NOMO-1 treated with DMSO at 0.1 percent for 48 hours (cell line): ENCODE results near the gene CATSPERZ.
A peak's percentile ranks its signal among the peaks of the same experiment; 100 is the strongest.
"Not testable (repeated sequence)": the region's sequence is repeated elsewhere in the genome, so short reads cannot be mapped to it uniquely, and the experiment has no call there.

Experiments used
- DNase-seq: peaks from one replicate; lab custom pipeline; 2025; ENCODE audit not compliant: unreplicated experiment; lab: John Stamatoyannopoulos, UW

Gene CATSPERZ

DNA sequence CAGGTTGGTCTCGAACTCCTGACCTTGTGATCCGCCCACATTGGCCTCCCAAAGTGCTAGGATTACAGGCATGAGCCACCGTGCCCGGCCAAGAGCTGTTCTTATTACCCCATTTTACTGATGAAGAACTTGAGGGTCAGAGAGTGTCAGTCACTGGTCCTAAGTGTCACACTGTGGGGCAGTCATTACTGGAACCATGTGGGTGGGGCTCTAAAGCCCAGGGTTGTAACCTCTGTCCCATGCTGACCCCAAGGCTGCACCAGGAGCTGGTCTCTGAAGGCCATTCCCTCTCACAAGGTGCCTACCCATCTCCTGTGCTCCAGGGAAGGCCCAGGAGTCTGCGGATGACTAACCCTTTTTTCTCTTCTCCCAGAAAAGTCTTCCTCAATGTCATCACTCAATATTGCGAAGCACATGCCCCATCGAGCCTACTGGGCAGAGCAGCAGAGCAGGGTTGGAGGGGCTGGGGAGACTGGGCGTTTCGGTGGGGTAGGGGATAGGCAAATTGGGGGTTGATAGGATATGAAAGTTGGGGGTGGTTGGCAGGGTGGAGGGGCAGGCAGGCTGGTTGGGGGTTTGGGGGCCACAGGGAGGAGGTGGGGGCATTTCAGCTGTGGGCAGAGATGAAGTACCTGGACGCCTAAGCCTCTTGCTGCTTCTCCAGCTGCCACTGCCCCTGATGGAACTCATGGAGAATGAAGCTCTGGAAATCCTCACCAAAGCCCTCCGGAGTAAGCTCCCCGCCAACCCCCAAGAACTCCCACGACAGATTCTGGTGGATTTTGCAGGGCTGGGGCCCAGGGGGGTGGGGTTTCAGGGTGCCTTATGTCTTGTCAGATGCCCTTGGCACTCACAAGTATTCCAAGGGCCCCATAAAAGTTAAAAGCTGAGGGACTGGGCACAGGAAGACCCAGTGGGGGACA is 3.2 kb downstream of the CATSPERZ start:
- no peak for DNase-seq

DNA sequence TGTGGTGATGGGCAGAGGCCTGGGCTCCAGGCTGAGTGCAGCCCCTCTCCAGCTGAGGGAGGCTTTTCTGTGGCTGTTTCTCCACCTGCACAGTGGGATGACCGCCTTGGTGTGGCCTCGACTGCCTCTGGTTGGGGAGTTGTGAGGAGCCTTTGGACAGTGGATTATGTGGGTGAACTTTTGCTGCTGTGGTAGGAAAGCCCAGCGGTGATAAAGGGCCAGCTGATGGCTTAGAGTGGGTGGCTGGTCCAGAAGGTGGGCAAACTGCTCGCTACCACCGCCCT is 3.8 kb downstream of the CATSPERZ start:
- DNase-seq = no peak

DNA sequence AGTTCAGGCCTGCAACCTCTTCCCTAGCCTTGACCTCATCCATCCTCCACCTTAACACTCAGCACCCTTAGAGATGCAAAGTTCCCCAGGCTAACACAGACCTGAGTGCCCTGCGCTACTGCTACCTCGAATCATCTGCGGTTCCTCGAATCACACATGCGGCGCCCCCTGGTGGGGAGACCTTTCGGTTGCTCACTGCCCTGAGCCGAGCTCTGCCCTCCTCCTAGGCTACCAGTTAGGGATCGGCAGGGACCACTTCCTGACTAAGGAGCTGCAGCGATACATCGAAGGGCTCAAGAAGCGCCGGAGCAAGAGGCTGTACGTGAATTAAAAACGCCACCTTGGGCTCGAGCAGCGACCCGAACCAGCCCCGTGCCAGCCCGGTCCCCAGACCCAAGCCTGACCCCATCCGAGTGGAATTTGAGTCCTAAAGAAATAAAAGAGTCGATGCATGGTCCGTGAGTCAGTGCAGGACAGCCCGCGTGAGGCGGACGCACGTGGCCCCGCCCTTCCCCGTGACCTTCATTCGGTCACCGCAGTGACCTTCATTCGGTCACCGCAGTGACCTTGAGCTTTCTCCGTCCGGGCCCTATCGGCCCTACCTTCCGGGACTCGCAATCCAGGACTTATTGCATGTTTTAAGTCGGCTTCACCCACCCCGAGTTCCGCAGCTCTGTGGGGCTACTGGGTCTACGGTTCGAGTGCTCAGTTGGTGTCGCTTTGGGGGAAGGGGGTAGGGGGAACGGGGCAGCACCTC is 4.3 kb downstream of the CATSPERZ start:
- DNase-seq = peak; percentile 91

DNA sequence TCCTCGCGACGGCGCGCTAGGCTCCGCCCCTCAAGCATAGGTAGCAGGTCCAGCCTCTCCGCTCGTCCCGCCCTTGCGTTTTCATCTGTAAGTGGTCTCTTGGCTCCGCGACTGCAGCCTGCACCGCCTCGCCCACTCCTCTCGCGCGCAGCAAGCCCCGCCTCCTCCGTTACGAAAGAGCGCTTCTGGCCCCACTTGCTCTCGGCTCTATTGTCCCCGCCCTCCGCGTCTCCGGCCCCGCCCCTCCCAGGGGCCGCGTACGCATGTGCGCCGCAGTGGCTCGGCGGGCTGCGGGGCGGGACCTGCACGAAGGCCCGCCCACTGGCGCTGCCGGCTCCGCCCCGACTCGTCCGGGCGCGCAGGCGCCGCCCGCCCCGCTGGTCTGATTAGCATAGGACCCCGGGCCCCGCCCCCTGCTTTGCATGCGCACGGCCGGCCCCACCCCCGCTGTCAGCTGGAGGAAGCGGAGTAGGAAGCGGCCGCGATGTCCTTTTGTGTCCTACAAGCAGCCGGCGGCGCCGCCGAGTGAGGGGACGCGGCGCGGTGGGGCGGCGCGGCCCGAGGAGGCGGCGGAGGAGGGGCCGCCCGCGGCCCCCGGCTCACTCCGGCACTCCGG is 5.0 kb downstream of the CATSPERZ start, which contains the start of gene ESRRA:
Gene ESRRA (plus strand): TSS at position 450 of the 616 bp plus-strand sequence. CDS start 1,656 bp downstream, outside the sequence.
- DNase-seq = peak; percentile 100

DNA sequence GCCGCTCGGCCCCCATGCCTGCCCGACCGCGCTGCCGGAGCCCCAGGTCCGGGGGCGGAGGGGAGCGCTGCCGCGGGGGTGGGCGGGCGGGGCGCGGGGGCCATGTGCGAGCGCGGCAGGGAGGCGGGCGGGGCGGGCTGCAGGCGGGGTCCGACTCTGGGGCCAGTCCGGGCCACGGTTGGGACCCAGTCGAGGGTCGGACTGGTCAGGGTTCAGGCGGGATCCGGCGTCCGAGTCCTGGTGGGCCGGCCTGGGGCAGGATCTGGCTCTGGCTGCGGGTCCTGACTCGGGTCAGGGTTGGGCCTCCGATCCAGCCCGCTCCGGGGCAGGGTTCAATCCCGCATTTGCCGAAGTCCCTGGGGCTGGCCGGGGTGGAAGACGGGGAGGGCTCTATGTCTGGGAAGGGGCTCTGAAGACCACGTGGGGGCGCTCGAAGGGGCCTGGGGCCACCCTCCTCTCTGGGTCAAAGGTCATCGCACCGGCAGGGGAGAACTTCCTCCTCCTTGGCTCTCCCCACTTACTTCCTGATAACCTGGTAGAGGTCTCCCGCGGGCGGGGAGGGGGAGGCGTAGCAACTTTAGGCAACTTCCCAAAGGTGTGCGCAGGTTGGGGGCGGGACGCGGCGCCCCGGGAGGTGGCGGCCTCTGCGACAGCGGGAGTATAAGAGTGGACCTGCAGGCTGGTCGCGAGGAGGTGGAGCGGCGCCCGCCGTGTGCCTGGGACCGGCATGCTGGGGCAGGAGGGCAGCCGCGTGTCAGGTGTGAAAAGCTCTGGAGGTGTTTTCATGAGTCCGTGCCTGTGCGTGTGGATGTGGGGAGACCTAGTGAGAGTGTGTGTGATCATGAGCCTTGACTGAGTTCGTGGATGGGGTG is 5.8 kb downstream of the CATSPERZ start:
- DNase-seq = peak; percentile 78

DNA sequence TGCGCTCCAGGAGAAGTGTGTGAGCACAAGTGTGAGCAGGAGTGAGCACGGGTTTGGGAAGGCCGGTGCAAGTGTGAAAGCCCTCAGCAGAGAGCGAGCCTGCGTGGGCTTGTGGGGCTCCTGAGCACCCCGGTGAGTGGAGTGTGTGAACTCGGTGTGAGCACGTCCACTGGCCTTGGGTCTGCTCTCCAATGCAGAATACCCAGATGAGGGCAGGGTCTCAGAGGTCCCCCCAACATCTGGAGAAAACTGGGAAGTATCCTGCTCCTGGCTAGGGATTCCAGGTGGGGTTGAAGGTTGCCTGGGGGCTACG is 6.4 kb downstream of the CATSPERZ start:
- no peak for DNase-seq

DNA sequence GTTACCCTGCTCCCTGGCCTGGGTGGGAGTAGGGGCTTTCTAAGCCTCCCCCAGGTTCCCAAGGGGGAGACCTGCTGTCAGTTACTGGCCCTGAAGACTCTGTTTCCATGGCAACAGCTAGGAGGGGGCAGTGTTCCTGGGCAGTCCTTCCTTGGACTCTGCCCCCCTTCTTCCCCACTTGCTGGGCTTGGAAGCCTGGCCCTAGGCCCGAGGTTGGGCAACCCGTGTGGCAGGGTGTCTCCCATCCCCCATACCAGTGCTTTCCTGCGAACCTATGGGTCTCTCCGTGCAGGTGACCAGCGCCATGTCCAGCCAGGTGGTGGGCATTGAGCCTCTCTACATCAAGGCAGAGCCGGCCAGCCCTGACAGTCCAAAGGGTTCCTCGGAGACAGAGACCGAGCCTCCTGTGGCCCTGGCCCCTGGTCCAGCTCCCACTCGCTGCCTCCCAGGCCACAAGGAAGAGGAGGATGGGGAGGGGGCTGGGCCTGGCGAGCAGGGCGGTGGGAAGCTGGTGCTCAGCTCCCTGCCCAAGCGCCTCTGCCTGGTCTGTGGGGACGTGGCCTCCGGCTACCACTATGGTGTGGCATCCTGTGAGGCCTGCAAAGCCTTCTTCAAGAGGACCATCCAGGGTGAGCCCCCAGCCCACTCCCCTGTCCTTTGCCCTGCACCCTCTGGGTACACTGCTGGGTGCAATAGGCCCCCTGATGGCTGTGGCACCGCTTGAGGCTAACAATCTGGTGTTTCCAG is 6.9 kb downstream of the CATSPERZ start:
- no peak for DNase-seq

DNA sequence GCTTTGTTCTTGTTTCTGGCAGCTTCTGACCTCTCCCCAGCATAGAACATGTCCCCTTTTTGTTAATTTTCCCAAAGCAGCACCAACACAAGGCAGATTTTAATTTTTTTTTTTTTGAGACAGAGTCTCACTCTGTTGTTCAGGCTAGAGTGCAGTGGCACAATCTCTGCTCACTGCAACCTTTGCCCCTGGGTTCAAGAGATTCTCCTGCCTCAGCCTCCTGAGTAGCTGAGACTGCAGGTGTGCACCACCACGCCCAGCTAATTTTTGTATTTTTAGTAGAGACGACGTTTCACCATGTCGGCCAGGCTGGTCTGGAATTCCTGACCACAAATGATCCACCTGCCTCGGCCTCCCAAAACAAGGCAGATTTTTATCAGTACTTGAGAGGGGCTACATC is 7.6 kb downstream of the CATSPERZ start:
- not testable (repeated sequence) for DNase-seq

DNA sequence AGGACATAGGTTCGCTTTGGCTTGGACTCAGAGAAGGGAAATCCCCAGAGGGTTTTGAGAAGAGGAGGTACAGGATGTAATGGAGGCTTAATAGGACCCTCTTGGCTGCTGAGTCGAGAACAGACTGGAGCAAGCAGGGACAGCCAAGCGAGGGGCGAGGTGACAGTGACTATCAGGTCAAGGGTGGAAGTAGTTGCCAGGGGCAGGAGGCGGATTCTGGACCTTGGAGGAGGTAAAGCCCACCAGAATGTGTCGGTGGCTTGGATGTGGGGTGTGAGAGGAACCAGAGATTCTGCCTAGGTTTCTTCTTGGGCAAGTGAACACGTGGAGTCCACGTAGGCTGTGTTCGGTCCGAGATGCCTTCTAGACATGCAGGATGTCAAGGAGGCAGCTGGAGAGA is 12.8 kb downstream of the CATSPERZ start:
- DNase-seq = no peak

DNA sequence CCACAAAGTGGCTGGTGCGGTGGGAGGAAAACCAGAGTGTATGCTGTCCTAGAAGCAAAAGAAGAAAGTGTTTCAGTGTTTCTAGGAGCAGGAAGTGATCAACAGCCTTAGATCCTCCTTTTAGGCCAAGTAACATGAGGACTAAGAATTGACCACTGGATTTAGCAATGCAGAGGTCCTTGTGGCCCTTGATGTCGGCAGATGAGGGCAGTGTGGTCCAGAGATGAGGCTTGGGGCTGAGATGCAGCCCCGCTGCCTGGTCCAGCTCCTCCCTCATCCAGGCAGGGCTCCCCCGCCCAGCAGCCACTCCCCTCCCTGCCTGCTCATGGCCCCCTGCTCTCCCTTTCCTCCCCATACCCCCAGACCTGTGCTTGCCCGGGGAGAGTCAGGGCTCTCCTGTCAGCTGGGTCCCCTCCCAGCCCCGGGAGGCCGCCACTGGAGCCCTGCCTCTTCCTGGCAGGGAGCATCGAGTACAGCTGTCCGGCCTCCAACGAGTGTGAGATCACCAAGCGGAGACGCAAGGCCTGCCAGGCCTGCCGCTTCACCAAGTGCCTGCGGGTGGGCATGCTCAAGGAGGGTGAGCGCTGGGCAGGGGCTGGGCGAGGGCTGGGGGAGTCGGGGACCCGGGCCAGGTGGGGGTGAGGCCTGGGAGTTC is 13.5 kb downstream of the CATSPERZ start:
- no peak for DNase-seq

DNA sequence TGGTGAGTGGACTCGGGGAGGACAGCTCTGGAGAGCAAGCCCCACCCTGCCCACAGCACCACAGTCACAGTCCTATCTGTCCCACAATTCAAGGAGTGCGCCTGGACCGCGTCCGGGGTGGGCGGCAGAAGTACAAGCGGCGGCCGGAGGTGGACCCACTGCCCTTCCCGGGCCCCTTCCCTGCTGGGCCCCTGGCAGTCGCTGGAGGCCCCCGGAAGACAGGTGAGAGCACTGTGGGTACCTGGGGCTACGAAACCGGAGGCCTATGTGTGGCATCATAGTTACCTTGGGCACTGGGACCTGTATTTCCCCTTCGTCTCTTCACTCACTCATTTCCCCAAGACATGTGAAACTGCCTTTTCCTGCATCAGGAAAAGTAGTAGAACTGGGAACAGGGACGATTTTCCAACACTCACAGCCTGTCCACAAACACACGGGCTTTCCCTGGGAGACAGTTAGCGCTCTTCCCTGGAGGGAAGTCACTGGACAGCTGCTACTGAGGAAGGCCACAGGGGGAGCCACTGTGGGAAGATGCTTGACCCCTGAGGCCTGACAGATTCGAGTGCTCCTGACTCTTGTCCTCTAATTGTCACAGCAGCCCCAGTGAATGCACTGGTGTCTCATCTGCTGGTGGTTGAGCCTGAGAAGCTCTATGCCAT is 14.1 kb downstream of the CATSPERZ start:
- no peak for DNase-seq

DNA sequence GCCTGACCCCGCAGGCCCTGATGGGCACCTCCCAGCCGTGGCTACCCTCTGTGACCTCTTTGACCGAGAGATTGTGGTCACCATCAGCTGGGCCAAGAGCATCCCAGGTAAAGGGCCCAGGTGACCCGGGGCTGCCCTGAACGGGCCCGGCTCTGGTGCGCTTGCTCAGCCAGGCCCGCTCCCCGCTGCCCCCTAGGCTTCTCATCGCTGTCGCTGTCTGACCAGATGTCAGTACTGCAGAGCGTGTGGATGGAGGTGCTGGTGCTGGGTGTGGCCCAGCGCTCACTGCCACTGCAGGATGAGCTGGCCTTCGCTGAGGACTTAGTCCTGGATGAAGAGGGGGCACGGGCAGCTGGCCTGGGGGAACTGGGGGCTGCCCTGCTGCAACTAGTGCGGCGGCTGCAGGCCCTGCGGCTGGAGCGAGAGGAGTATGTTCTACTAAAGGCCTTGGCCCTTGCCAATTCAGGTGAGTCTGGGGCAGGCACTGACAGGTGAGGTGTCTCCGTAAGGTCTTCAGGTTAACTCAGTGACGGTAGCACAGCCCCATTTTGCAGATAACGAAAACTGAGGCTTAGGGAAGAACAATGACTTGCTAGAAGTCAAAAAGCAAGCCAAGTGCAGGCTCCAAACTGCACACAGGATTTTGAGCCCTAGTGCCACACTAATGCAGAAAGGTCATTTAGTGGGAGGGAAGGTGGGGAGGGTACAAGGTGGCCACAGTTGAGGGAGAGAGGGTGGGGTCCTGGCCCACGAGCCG is 14.8 kb downstream of the CATSPERZ start:
- no peak for DNase-seq

DNA sequence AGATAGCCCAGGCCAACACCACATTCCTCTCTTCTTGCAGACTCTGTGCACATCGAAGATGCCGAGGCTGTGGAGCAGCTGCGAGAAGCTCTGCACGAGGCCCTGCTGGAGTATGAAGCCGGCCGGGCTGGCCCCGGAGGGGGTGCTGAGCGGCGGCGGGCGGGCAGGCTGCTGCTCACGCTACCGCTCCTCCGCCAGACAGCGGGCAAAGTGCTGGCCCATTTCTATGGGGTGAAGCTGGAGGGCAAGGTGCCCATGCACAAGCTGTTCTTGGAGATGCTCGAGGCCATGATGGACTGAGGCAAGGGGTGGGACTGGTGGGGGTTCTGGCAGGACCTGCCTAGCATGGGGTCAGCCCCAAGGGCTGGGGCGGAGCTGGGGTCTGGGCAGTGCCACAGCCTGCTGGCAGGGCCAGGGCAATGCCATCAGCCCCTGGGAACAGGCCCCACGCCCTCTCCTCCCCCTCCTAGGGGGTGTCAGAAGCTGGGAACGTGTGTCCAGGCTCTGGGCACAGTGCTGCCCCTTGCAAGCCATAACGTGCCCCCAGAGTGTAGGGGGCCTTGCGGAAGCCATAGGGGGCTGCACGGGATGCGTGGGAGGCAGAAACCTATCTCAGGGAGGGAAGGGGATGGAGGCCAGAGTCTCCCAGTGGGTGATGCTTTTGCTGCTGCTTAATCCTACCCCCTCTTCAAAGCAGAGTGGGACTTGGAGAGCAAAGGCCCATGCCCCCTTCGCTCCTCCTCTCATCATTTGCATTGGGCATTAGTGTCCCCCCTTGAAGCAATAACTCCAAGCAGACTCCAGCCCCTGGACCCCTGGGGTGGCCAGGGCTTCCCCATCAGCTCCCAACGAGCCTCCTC is 15.7 kb downstream of the CATSPERZ start:
- DNase-seq = not testable (repeated sequence)

DNA sequence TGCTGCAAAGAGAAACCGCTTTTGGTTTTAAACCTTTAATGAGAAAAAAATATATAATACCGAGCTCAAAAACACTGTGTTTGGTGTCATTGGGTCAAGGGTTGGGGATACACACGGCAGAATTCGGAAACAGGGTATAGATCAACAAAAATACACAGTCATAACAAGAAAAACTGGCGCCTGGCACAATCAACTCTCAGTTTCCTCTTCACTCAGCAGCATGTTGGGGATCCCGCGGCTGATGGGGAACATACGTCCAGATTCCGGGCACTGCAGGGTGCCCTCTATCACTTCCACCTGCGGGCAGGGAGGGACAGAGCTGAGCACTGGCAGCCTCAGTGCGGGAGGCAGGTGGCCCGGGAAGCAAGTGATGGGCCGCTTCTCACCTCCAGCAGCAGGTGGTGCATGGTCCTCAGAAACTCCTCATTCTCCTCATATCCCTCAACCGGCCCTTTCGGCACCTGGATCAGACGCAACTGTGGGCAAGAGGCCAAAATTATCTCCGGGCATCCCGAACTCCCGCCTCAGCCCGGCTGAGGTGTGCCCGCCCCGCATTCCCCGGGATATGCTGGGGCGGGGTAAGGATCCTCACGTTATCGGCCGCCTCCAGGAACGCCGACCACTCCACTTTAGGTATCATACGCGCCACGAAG is 16.6 kb downstream of the CATSPERZ start:
- no peak for DNase-seq

DNA sequence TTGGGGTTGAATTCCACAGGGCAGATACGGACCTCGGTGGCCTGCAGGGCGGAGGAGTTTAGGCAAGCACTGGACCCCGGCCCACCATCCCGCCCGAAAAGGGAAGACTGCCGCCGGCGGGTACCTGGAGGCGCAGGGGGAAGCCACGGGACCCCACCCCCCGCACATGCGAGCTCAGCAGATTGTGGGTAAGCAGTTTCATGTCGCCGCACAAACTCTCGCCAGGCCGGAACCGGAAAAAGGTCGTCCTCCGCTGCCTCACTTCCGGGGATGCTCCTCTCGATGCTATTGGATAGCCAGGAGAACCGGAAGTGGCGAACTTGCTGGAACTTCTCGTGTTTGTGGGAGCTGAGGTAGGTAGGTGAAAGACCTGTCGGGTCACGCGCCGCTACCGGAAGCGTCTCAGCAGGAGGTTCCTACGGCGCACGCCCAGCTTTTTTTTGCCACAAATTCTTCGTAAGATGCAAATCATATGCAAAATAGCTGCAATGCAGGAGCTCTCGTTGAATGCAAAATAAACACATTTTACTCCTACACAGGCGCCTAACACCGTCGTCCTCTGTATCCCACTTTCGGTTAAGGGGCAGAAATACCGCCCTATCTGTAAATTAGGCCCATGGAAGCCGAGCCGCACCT is 17.3 kb downstream of the CATSPERZ start, which contains the start of gene TRMT112:
Gene TRMT112 (minus strand): TSS at position 235 of the 636 bp plus-strand sequence. CDS start 33 bp downstream, at position 202.
- DNase-seq = peak; percentile 98

DNA sequence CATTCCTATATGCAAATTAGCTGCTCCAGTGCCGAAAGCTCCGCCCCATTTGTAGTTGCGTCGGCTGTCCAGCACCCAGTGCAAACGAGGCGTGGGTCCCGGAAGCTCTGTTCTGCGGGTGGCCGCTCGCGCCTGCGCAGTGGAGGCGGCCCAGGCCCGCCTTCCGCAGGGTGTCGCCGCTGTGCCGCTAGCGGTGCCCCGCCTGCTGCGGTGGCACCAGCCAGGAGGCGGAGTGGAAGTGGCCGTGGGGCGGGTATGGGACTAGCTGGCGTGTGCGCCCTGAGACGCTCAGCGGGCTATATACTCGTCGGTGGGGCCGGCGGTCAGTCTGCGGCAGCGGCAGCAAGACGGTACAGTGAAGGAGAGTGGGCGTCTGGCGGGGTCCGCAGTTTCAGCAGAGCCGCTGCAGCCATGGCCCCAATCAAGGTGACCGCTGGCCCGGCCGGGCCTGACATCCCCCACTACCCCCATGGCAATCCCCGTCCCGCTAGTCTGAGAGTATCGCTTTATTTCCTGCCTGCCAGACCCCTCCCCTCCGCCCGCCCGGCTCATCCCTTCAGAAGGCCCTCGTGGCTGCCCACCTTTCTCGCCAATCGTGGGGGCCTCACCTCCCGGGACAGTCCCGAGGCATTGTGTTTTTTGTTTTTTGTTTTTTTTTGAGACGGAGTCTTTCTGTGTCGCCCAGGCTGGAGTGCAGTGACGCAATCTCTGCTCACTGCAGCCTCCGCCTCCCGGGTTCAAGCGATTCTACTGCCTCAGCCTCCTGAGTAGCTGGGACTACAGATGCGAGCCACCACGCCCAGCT is 18.0 kb downstream of the CATSPERZ start, which contains the start of gene PRDX5:
Gene PRDX5 (plus strand): TSS at position 161 of the 805 bp plus-strand sequence. CDS start 95 bp downstream, at position 256.
- peak; percentile 98 for DNase-seq
